Ascending aorta (tissue), 2 donors: ENCODE results near the gene SLC16A12. TPM values are rescaled to one million over a fixed set of nuclear protein-coding genes. Genes with fewer than 3 reads are reported as not detected.

Source experiments
- DNase-seq, 2 donors: peaks; one replicate each; pipeline ENCODE4 v3.0.0-alpha.2; 2019; ENCODE audit warnings: low spot score in 2 of 2
- H3K27ac ChIP-seq, 2 donors: fragments of 200-600 bp; sonication (generic); one replicate each; pipeline ENCODE4 v1.5.1; 2016 to 2017; ENCODE audit warnings: mild to moderate bottlenecking in 1 of 2
- H3K27me3 ChIP-seq: fragments of 200-600 bp; sonication (generic); one replicate; pipeline ENCODE4 v1.5.1; 2017
- H3K36me3 ChIP-seq, 2 donors: fragments of 200-600 bp; sonication (generic); one replicate each; pipeline ENCODE4 v1.5.1; 2016
- H3K4me1 ChIP-seq, 2 donors: fragments of 200-600 bp; sonication (generic); one replicate each; pipeline ENCODE4 v1.5.1; 2016 to 2017; ENCODE audit warnings: mild to moderate bottlenecking in 1 of 2
- H3K4me3 ChIP-seq, 2 donors: fragments of 200-600 bp; sonication (generic); one replicate each; pipeline ENCODE4 v1.5.1; 2016 to 2017; ENCODE audit warnings: mild to moderate bottlenecking in 1 of 2
- H3K9me3 ChIP-seq, 2 donors: fragments of 200-600 bp; sonication (generic); one replicate each; pipeline ENCODE4 v1.5.1; 2016
- CTCF ChIP-seq, 3 experiments: fragments of 200-600 bp in 2 of 3; fragments of 450-650 bp in 1 of 3; sonication (generic) in 2 of 3; IDR thresholded peaks; one replicate each; pipeline ENCODE4 v1.5.1; 2016 to 2019; ENCODE audit warnings: antibody characterized with exemption in 3 of 3, mild to moderate bottlenecking in 1 of 3, moderate library complexity in 1 of 3
- intact Hi-C: fragments of 100-400 bp; cut with DNase I; formaldehyde crosslinking; loops from one replicate; pipeline ENCODE4 v1.15.1; 2023
- total RNA-seq: library from RNA; depleted of rRNA; stranded (reverse); fragments of >200 nt; gene quantifications from one replicate; pipeline ENCODE4 v1.1.0, GENCODE V29; 2016

Gene SLC16A12
- not detected for total RNA-seq

GRCh38 chr10:89535171-89536012 lies at the start of gene SLC16A12:
TSS of gene SLC16A12 (minus strand) at chr10:89535594. CDS start at chr10:89462578, 73,016 bp downstream.
- peak within 1 kb of the TSS; percentile 46 to 64 for H3K4me3 ChIP-seq
- no peak within 1 kb of the TSS for H3K27ac ChIP-seq
- H3K9me3 ChIP-seq = no peaks in the 10 kb centered on the region
- no peak for TF ChIP-seq CTCF (IDR thresholded peaks at IDR 0.05)
- H3K27me3 ChIP-seq = peaks cover 9% of the 10 kb centered on the region
- intact Hi-C loops = no loop called here
- DNase-seq = no peak
- H3K36me3 ChIP-seq = no peaks in the 10 kb centered on the region
- peaks cover 4 to 6% of the 10 kb centered on the region in 2 donors for H3K4me1 ChIP-seq

- intact Hi-C loops = no loop called here
- peaks cover 0 to 2% of the 10 kb centered on the region in 2 donors for H3K9me3 ChIP-seq
- H3K4me3 ChIP-seq = no peak overlapping the region
- no peak for DNase-seq
- no peaks in the 10 kb centered on the region for H3K36me3 ChIP-seq
- H3K4me1 ChIP-seq = no peaks in the 10 kb centered on the region
- no peaks in the 10 kb centered on the region for H3K27me3 ChIP-seq
- no peak for TF ChIP-seq CTCF (IDR thresholded peaks at IDR 0.05)
- no peak overlapping the region for H3K27ac ChIP-seq
Observed at GRCh38 chr10:89582022-89582421, 46.6 kb upstream of the SLC16A12 start.

GRCh38 chr10:89580243-89580642 lies 44.8 kb upstream of the SLC16A12 start:
- H3K36me3 ChIP-seq = no peaks in the 10 kb centered on the region
- TF ChIP-seq CTCF (IDR thresholded peaks at IDR 0.05) = no peak
- H3K9me3 ChIP-seq = peaks cover 0 to 8% of the 10 kb centered on the region in 2 donors
- no peaks in the 10 kb centered on the region for H3K4me1 ChIP-seq
- intact Hi-C loops = no loop called here
- H3K4me3 ChIP-seq = no peak overlapping the region
- H3K27ac ChIP-seq = no peak overlapping the region
- H3K27me3 ChIP-seq = no peaks in the 10 kb centered on the region
- no peak for DNase-seq

GRCh38 chr10:89576696-89577095 lies 41.3 kb upstream of the SLC16A12 start:
- Histone ChIP-seq H3K4me1 (no peaks in the 10 kb centered on the region), H3K9me3 (peaks cover 0 to 8% of the 10 kb centered on the region in 2 donors), H3K27ac (no peak overlapping the region), H3K36me3 (no peaks in the 10 kb centered on the region), H3K27me3 (no peaks in the 10 kb centered on the region), H3K4me3 (no peak overlapping the region)
- TF ChIP-seq CTCF (IDR thresholded peaks at IDR 0.05) = no peak
- DNase-seq = no peak
- intact Hi-C loops = no loop called here

GRCh38 chr10:89576022-89576421 lies 40.6 kb upstream of the SLC16A12 start:
- DNase-seq = no peak
- TF ChIP-seq CTCF (IDR thresholded peaks at IDR 0.05) = no peak
- intact Hi-C loops = no loop called here
- H3K27me3 ChIP-seq = no peaks in the 10 kb centered on the region
- peaks cover 0 to 8% of the 10 kb centered on the region in 2 donors for H3K9me3 ChIP-seq
- H3K36me3 ChIP-seq = no peaks in the 10 kb centered on the region
- no peak overlapping the region for H3K4me3 ChIP-seq
- no peaks in the 10 kb centered on the region for H3K4me1 ChIP-seq
- H3K27ac ChIP-seq = no peak overlapping the region
